Measurements from ENCODE around the gene OGFOD2.

Gene OGFOD2

GRCh38 chr12:122977153-122977552 is 2.1 kb downstream of the OGFOD2 start:
- no peak overlapping the region for H3K4me3 ChIP-seq (ENCODE audit: low read depth, low read length)
- TF ChIP-seq, protein P1, sequence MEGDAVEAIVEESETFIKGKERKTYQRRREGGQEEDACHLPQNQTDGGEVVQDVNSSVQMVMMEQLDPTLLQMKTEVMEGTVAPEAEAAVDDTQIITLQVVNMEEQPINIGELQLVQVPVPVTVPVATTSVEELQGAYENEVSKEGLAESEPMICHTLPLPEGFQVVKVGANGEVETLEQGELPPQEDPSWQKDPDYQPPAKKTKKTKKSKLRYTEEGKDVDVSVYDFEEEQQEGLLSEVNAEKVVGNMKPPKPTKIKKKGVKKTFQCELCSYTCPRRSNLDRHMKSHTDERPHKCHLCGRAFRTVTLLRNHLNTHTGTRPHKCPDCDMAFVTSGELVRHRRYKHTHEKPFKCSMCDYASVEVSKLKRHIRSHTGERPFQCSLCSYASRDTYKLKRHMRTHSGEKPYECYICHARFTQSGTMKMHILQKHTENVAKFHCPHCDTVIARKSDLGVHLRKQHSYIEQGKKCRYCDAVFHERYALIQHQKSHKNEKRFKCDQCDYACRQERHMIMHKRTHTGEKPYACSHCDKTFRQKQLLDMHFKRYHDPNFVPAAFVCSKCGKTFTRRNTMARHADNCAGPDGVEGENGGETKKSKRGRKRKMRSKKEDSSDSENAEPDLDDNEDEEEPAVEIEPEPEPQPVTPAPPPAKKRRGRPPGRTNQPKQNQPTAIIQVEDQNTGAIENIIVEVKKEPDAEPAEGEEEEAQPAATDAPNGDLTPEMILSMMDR (IDR thresholded peaks at IDR 0.05; ENCODE audit: low read depth, low read length), result no peak

GRCh38 chr12:122977655-122978392 is 2.8 kb downstream of the OGFOD2 start:
- H3K4me3 ChIP-seq (ENCODE audit: low read depth, low read length), result no peak overlapping the region
- TF ChIP-seq, protein P1 (IDR thresholded peaks at IDR 0.05; ENCODE audit: low read depth, low read length), result no peak

- TF ChIP-seq, protein P1 (IDR thresholded peaks at IDR 0.05; ENCODE audit: low read depth, low read length), result no peak
- H3K4me3 ChIP-seq (ENCODE audit: low read depth, low read length), result no peak overlapping the region
Observed at GRCh38 chr12:122978507-122978955, 3.5 kb downstream of the OGFOD2 start.

DNA sequence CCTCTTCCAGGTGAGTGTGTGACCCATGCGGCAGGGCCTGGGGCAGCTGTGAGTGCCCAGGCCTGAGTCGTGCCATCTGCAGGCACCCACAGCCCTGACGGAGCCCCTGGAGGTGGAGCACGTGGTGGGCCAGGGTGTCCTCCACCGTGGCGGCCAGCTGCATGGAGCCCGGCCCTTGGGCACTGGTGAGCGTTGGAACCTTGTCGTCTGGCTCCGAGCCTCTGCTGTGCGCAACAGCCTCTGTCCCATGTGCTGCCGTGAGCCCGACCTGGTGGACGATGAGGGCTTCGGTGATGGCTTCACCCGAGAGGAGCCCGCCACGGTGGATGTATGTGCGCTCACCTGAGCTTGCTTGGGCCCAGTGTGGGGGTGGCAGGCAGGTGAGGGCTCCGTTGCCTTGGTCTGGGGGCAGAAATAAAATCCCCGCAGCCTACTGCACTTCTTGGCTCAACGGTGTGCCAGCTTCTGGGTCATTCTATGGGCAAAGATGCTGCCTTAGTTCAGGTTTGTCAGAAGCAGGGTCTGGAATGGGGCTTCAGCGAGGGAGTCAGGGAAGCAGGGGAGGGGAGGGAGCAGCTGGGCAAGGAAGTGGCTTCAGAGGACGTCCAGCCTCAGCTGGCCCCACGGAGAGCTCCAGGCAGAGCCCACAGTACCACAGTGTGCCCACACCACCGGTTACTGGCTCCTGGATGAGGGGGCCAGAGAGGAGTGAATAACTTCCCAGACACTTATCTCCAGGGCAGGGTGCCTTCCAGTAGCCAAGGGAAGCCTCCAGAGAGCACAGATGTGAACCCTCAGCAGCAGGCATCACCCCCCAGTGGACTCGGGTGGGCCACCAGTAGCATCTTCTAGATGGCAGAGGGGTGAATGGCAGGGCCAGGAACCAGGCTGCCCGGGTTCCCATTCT is 4.2 kb downstream of the OGFOD2 start:
- TF ChIP-seq, protein P1 (IDR thresholded peaks at IDR 0.05; ENCODE audit: low read depth, low read length), result no peak
- peak overlapping the region; percentile 84 for H3K4me3 ChIP-seq (ENCODE audit: low read depth, low read length)

- TF ChIP-seq, protein P1 (IDR thresholded peaks at IDR 0.05; ENCODE audit: low read depth, low read length), result no peak
- H3K4me3 ChIP-seq (ENCODE audit: low read depth, low read length), result peak overlapping the region; percentile 84
Observed at GRCh38 chr12:122979908-122980182, 4.8 kb downstream of the OGFOD2 start.

GRCh38 chr12:122980183-122981035 is 5.4 kb downstream of the OGFOD2 start, which contains the start of gene ARL6IP4:
ARL6IP4 (plus strand) TSS chr12:122980681; CDS start chr12:122981140, 459 bp downstream.
- TF ChIP-seq, protein P1 (IDR thresholded peaks at IDR 0.05; ENCODE audit: low read depth, low read length), result no peak
- H3K4me3 ChIP-seq (ENCODE audit: low read depth, low read length), result peak within 1 kb of the TSS; percentile 84
